IPS-18c (cell line): ENCODE results near the gene BAHCC1.
"Not testable (repeated sequence)": the region's sequence is repeated elsewhere in the genome, so short reads cannot be mapped to it uniquely, and the experiment has no call there.

Experiments
- H3K4me3 ChIP-seq: 2 replicates; pipeline ENCODE4 v1.7.0; 2013; ENCODE audit warnings: low read depth, mild to moderate bottlenecking, low read length, moderate library complexity; ENCODE audit not compliant: insufficient read depth
- H3K9me3 ChIP-seq: one replicate; pipeline ENCODE4 v1.6.1; 2013; ENCODE audit warnings: mild to moderate bottlenecking, low read length, moderate library complexity; ENCODE audit not compliant: control insufficient read depth, insufficient read depth

Gene BAHCC1

GRCh38 chr17:81416612-81417011, 21.4 kb downstream of the BAHCC1 start:
- Histone ChIP-seq H3K9me3 (peaks cover 2% of the 10 kb centered on the region), H3K4me3 (no peak overlapping the region)

DNA sequence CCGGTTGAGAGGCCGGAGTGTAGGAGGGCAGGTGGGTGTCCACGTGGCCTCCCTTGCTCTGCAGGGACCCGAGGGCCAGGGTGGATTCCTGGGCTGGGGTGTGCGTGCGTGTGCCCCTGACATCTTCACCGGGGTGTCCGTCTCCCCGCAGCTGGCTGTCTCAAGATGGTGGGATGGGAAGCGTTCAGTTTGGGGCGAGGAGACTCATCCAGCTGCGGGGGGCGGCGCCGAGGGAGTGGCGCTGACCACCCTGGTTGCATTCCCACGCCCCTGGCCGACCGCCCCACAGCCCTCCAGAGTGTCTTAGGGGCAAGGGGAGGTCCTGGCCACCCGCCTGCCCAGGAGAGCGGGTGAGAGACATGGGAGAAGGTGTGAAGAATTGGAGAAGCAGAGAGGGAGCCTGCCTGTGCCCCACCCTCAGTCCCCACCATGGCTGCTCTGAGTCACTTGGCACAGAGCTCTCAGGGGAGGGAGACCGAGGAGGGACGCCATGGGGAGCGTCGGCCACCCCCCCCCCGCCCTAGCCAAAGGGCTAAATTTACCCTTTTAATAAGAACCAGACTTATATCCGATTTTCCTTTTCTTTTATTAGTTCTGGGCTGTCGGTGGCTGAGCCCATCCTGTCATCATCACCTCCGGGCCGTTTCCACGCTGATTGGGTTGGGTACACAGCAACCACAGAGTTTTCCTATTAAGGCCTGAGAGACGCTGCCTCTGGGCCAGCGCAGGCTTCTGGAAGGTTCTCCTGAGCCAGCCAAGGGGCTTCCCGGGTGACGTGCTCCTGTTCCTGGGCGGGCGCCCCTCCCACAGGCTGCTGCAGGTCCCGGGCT, 22.0 kb downstream of the BAHCC1 start:
- no peak overlapping the region for H3K4me3 ChIP-seq

DNA sequence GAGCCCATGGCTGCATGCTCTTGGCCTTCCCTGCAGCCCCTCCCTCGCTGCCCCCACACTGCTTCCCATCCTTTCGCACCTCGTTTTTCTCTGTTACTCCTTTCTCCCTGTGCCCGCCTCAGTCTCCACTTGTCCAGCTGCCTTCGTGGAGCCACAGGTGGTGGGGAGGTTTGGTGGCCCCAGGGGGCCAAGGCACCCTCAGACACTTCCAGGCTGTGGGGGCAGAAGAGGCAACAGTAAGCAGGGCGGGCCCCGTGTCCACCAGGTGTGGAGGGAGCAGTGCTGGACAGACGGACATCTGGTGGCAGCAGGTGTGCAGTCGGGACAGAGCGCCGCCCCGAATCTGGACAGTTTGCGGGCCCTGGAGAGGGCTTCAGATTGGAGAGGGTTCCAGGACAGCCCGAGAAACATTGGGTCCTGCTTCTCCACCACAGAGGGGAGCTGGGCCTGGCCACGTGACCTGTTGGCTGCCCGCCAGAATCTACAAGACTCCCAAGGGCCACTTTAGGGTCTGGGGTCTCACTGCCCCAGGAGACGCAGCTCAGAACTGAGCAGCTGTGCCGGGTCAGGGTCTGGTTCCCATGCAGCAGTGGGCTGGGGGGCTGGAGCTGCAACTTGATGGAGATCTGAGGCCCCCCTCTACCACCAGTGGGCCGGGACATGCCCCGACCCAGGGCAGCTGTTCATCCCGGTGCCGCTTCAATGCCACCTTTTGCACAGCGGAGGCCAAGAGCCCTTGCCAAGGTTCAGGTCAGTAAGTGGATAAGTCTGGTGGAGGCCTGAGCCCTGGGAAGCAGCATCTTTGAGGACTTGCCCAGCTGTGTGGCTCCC, 22.8 kb downstream of the BAHCC1 start:
- no peak overlapping the region for H3K4me3 ChIP-seq
- H3K9me3 ChIP-seq, result no peaks in the 10 kb centered on the region

More for the DNA sequence above, 22.0 kb downstream of the BAHCC1 start:
- H3K9me3 ChIP-seq, result peaks cover 2% of the 10 kb centered on the region

DNA sequence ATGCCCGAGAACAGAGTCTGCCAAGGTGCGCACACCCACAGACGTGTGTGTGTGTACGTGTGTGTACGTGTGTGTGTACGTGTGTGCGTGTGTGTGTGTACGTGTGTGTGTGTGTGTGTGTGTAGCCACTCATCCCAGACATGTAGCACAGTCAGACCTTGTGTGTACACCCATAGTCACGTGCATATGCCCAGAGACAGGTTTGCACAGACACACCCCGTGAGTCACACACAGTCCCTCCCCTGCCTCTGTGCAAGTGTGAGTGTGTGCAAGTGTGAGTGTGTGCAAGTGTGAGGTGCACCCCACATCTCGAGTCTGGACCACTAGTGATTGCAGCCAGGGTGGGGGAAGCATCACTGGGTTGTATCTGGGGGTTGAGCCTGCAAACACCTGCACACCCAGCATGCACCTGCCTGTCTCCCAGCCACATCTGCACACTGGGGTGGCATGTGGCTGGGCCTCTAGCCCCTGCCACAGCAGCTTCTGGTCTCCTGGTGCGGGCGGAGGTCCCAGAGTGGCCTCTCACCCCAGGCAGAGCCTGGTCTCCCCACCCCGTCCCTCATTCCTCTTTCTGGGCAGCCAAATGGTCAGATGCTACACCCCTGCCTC, 23.6 kb downstream of the BAHCC1 start:
- Histone ChIP-seq H3K4me3 (no peak overlapping the region), H3K9me3 (no peaks in the 10 kb centered on the region)

DNA sequence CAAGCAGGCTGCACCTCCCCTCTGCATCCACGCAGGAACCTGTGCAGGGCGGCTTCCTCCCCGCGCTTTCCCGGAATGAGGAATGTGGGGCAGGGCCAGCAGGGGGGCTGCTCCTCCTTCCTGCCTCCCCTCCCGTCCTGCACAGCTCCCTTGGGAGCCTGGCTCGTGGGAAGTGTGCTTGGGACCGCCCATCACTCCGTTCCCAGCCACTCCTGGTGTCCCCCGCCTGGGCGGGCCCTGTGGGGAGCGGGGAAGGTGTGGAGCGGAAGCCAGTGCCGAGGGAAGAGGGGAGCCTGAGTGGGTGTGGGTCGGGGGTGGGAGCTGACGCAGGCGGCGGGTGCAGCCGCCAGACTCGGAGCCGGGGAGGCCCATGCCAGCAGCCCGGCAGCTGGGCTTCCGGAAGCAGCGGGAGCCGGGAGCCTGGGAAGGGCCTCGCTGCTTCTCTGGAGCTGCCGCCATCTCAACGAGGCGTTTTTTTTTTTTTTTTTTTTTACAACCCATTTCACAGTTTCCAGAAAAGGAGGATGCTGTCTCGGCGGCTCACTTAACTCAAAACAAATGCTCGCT, 24.1 kb downstream of the BAHCC1 start:
- H3K4me3 ChIP-seq, result no peak overlapping the region

DNA sequence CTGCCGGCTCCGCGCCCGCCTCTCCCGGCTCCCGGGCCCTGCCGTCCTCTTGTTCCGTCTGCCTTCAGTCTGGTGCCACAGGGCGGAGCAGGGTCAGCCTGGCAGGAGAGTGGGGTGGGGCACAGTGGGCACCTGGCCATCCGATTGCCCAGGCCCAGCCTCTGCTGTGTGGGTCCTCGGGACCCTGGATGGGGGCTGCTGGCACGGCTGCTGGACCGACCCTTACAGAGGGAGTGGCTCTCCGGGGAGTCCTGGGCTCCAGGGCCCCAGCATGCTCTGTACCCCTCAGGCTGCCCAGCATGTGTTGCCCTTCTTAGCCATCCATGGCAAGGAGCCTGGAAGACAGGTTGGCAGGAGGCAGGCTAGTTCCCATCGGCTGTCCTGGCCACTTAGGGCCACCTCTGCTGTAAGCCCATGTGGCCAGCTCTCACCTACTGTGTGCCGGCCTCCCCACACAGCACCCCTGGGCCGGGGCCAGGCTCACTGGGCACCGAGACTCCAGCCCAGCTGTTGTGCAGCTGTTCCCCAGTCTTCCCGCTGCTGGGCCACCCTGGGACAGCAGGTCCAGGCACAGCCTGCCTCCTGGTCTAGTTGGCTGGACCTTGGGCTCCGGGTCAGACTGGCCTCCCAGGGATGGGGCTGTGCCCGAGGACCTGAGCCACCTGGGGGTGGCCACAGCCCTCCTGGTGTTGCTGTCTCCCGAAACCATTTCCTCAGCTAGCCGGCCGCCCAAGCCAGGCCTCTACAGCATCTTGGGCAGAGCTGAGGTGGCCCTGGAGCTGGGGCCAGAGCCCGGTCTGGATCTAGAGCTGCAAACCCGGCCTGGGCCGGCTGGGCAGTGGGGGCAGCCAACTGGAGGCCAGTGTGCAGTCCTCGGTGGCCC, 24.9 kb downstream of the BAHCC1 start:
- no peaks in the 10 kb centered on the region for H3K9me3 ChIP-seq
- H3K4me3 ChIP-seq, result no peak overlapping the region

More for the DNA sequence above, 24.1 kb downstream of the BAHCC1 start:
- no peaks in the 10 kb centered on the region for H3K9me3 ChIP-seq

DNA sequence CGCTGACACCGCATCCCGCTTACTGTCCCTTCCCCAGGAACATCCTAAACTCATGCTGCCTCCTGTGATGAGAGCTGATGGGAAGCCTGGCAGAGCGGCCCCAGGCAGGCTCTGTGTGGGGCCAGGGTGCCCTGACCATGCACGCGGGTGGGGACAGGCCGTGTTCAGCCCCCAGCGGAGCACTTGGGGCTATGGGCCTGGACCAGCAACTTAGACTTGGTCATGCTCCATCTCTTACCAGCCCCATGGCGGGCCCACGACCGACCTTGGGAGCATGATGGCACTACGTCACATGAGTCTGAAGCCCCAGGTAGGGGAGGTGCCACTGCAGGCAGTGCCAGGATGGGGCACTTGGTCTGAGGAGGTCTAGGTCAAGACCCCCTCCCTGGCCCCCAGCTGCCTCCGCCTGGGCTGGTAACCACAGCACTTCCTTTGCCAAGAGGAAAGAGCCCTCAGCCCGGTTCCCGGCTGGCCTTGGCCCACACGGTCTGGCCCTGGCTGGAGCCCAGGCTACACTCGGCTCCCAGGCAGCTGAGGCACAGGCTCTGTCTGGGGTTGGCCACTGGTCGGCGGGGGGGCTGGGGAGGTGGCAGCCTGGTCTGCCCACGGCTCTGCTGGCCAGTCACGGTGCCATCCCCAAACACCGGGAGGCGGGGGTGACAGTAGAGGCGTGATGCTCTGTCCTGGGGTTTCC, 25.7 kb downstream of the BAHCC1 start:
- no peak overlapping the region for H3K4me3 ChIP-seq
- no peaks in the 10 kb centered on the region for H3K9me3 ChIP-seq

DNA sequence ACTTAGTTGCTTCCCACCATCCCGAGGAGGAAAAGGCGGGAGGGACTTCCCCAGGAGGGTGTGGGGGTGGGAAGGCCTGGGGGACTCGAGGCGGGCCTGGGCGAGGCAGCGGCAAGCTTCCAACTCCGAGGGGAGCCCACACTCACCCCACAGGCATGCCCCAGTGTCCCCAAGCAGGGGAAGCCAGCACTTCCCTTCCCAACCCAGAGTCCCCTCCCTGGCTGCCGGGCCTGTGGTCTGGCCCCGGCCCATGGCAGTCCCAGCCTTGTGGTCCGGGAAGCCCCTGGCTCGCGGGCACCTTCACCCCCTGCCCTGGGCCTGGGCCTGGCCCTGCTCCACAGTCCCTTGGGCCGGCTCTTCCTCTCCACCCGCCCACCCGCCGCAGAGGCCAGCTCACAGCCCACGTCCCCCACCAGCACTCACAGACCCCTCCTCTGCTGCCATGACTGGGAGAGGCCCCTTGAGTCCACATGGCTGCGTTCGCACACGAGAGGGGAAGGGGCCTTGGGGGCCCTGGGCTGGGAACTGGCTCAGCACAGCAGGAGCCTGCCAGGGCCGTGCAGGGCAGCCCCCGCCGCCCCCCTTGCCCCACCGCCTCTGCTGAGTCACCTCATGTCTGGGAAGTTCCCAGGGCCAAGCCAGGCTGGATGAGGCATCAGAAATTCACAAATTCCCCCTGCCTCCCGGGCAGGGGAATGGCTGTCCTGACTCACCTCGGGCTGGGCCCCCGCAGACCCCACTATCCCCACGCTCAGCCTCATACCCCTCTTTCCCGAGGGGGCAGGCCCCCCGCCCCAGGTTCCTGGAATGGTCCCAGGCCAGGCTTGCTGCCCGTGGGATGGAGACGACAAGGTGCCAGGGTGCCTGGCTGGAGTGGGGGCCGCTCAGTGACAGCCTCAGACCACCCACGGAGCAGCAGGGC, 27.8 kb downstream of the BAHCC1 start:
- no peaks in the 10 kb centered on the region for H3K9me3 ChIP-seq
- H3K4me3 ChIP-seq, result no peak overlapping the region

DNA sequence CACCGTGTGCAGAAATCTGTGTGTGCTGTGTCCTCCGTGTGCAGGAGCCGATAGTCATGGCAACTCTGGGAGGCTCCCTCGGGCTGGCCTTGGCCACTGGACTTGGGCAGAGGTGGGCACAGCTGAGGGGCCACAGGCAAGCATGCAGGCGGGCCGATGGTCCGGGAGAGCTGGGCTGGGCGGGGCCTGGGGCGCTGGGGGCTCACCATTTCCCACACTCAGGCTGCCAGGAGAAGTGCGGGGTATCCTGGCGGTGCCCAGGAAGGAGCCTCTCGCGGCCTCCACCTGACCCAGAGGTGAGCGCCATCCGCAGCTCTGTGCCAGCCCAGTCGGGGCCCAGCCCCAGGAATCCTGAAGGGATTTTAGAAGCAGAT, 28.4 kb downstream of the BAHCC1 start:
- H3K4me3 ChIP-seq, result no peak overlapping the region

GRCh38 chr17:81424151-81425017, 29.1 kb downstream of the BAHCC1 start:
- Histone ChIP-seq H3K4me3 (no peak overlapping the region), H3K9me3 (no peaks in the 10 kb centered on the region)

More for the DNA sequence above, 28.4 kb downstream of the BAHCC1 start:
- H3K9me3 ChIP-seq, result no peaks in the 10 kb centered on the region

DNA sequence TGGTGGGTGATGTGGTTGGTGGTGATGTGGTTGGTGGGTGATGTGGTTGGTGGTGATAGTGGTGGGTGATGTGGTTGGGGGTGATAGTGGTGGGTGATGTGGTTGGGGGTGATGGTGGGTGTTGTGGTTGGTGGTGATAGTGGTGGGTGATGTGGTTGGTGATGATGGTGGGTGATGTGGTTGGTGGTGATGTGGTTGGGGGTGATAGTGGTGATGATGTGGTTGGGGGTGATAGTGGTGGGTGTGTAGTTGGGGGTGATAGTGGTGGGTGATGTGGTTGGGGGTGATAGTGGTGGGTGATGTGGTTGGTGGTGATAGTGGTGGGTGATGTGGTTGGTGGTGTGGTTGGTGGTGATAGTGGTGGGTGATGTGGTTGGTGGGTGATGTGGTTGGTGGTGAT, 29.8 kb downstream of the BAHCC1 start:
- not testable (repeated sequence) for H3K4me3 ChIP-seq, H3K9me3 ChIP-seq

DNA sequence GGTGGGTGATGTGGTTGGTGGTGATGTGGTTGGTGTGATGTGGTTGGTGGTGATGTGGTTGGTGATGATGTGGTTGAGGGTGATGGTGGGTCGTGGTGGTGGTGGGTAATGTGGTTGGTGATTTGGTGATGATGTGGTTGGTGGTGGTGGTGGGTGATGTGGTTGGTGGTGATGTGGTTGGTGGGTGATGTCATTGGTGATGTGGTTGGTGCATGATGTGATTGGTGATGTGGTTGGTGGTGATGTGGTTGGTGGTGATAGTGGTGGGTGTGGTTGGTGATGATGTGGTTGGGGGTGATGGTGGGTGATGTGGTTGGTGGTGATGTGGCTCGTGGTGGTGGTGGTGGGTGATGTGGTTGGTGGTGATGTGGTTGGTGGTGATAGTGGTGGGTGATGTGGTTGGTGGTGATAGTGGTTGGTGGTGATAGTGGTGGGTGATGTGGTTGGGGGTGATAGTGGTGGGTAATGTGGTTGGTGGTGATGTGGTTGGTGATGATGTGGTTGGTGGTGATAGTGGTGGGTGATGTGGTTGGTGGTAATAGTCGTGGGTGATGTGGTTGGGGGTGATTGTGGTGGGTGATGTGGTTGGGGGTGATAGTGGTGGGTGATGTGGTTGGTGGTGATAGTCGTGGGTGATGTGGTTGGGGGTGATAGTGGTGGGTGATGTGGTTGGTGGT, 30.6 kb downstream of the BAHCC1 start:
- not testable (repeated sequence) for H3K4me3 ChIP-seq, H3K9me3 ChIP-seq

GRCh38 chr17:81426393-81427172, 31.3 kb downstream of the BAHCC1 start:
- Histone ChIP-seq H3K4me3 (no peak overlapping the region), H3K9me3 (no peaks in the 10 kb centered on the region)
